ENCODE measurements around the gene OAF.

DNA sequence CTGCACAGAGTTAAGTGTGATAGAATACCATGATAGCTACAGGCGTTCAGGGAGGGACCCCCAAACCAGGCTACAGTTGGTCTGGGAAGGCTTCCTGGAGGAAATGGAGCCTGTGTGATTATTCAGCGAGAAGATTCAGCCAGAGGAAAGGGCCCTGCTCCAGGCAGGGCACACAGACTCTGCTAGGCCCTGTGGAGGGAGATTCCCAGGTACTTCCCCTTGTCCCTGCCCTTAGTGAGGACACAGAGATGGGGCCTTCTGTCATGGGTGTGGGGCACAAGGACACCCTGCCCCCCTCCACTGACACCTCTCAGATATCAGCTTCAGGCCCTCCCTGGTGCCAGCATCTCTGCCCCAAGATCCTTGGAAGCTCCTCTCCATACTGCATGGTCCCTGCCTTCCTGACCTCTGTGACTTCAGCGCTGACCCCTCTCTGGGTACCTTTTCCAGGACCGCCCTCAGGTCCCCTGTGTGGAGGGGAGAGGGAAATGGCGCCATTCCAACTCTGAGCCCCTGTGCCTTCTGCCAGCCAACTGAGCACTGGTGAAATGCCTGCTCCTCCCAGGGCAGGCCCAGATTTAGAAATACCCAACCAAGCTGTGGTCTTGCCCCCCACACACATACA, 16.5 kb downstream of the OAF start:
- TF ChIP-seq, protein P1, sequence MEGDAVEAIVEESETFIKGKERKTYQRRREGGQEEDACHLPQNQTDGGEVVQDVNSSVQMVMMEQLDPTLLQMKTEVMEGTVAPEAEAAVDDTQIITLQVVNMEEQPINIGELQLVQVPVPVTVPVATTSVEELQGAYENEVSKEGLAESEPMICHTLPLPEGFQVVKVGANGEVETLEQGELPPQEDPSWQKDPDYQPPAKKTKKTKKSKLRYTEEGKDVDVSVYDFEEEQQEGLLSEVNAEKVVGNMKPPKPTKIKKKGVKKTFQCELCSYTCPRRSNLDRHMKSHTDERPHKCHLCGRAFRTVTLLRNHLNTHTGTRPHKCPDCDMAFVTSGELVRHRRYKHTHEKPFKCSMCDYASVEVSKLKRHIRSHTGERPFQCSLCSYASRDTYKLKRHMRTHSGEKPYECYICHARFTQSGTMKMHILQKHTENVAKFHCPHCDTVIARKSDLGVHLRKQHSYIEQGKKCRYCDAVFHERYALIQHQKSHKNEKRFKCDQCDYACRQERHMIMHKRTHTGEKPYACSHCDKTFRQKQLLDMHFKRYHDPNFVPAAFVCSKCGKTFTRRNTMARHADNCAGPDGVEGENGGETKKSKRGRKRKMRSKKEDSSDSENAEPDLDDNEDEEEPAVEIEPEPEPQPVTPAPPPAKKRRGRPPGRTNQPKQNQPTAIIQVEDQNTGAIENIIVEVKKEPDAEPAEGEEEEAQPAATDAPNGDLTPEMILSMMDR (conservative IDR thresholded peaks at IDR 0.05 in 1 of 2, IDR thresholded peaks at IDR 0.05 in 1 of 2; ENCODE audit: extremely low read depth in 1 of 2, insufficient read depth in 1 of 2, low read depth in 1 of 2, low read length in 2 of 2), result no peak
- TF ChIP-seq EZH2 (IDR thresholded peaks at IDR 0.05; ENCODE audit: borderline replicate concordance, low read length), result no peak

Measured in mammary epithelial cell (primary cell).